T-cell (primary cell): ENCODE measurements around the gene RASSF7. TPM values are rescaled to one million over a fixed set of nuclear protein-coding genes. Genes with fewer than 3 reads are reported as not detected.
"Not testable (repeated sequence)": the region's sequence is repeated elsewhere in the genome, so short reads cannot be mapped to it uniquely, and the experiment has no call there.

Source experiments
- ATAC-seq, 4 experiments: fragments of 200-7000 bp in 3 of 4; fragments of 150-1000 bp in 1 of 4; cut with Tn5 transposase; replicated peaks in 1 of 4; 1 replicate in 3 of 4; 2 replicates in 1 of 4; pipeline ENCODE4 v1.10.0; 2021; ENCODE audit warnings: moderate library complexity in 3 of 4, mild to moderate bottlenecking in 2 of 4, moderate number of reproducible peaks in 1 of 4
- CTCF ChIA-PET, 2 donors: fragments of 300-600 bp; sonication (Branson Sonifier 250); formaldehyde crosslinking; loops; one replicate each; lab custom pipeline; 2022; ENCODE audit warnings: antibody characterized with exemption in 2 of 2; lab: Charles Lee
- POLR2A ChIA-PET, 2 donors: fragments of 300-600 bp; sonication (Branson Sonifier 250); formaldehyde crosslinking; loops; one replicate each; lab custom pipeline; 2022; ENCODE audit warnings: antibody characterized with exemption in 2 of 2; lab: Charles Lee
- DNase-seq, 35 experiments: peaks; one replicate each; pipeline versions ENCODE4 v3.0.0 to v3.0.0-alpha.2; 2013 to 2023
- H3K27ac ChIP-seq: one replicate; pipeline ENCODE4 v1.5.1; 2013; ENCODE audit warnings: low read length
- H3K27me3 ChIP-seq, 2 experiments: replicated peaks in 1 of 2; 1 replicate in 1 of 2; 2 replicates in 1 of 2; pipeline versions ENCODE4 v1.6.1 to v1.7.0; 2013; ENCODE audit warnings: low read length in 1 of 2, mixed read lengths in 1 of 2; ENCODE audit not compliant: control insufficient read depth in 2 of 2, insufficient read depth in 2 of 2; ENCODE audit errors: extremely low read depth in 1 of 2
- H3K36me3 ChIP-seq, 2 donors: 1 replicate in 1 of 2; 2 replicates in 1 of 2; pipeline versions ENCODE4 v1.6.1 to v1.7.0; 2013; ENCODE audit warnings: low read length in 1 of 2; ENCODE audit not compliant: control insufficient read depth in 2 of 2, insufficient read depth in 1 of 2; ENCODE audit errors: extremely low read depth in 1 of 2
- H3K4me1 ChIP-seq, 2 experiments: 1 replicate in 1 of 2; 2 replicates in 1 of 2; pipeline versions ENCODE4 v1.6.1 to v1.7.0; 2013; ENCODE audit warnings: low read length in 2 of 2, mixed read lengths in 1 of 2; ENCODE audit not compliant: insufficient read depth in 2 of 2, control insufficient read depth in 1 of 2; ENCODE audit errors: extremely low read depth in 1 of 2
- H3K4me3 ChIP-seq, 2 donors: 1 replicate in 1 of 2; 2 replicates in 1 of 2; pipeline versions ENCODE4 v1.5.1 to v1.7.0; 2013; ENCODE audit warnings: mild to moderate bottlenecking in 2 of 2, low read length in 1 of 2, moderate library complexity in 1 of 2; ENCODE audit not compliant: control insufficient read depth in 1 of 2; ENCODE audit errors: extremely low read depth in 1 of 2
- H3K9me3 ChIP-seq: 2 replicates; pipeline ENCODE4 v1.7.0; 2013
- H3K27ac Mint-ChIP-seq, 2 donors: one replicate each; pipeline ENCODE4 v1.8.0; 2020 to 2021; ENCODE audit warnings: mild to moderate bottlenecking in 2 of 2, mixed read lengths in 2 of 2
- H3K27me3 Mint-ChIP-seq, 2 donors: one replicate each; pipeline ENCODE4 v1.8.0; 2021 to 2022; ENCODE audit warnings: mixed read lengths in 2 of 2
- H3K36me3 Mint-ChIP-seq: one replicate; pipeline ENCODE4 v1.8.0; 2021; ENCODE audit warnings: mixed read lengths
- H3K4me1 Mint-ChIP-seq, 3 donors: one replicate each; pipeline ENCODE4 v1.8.0; 2020 to 2022; ENCODE audit warnings: mixed read lengths in 3 of 3, mild to moderate bottlenecking in 1 of 3
- H3K4me3 Mint-ChIP-seq, 3 donors: one replicate each; pipeline ENCODE4 v1.8.0; 2020 to 2022; ENCODE audit warnings: mild to moderate bottlenecking in 3 of 3, mixed read lengths in 3 of 3, moderate library complexity in 3 of 3
- H3K9me3 Mint-ChIP-seq, 3 donors: one replicate each; pipeline ENCODE4 v1.8.0; 2020 to 2022; ENCODE audit warnings: mixed read lengths in 3 of 3
- WGBS: methylation state at CpG from one replicate; pipeline ENCODE4 v1.1.5; 2013; ENCODE audit warnings: missing lambda C conversion rate; ENCODE audit not compliant: insufficient coverage; 5-methylcytosine and 5-hydroxymethylcytosine counted together
- total RNA-seq, 35 experiments: library from RNA in 6 of 35; stranded (reverse) in 6 of 35; fragments of 120-200 nt in 1 of 35; gene quantifications; one replicate each; pipeline versions ENCODE4 v1.2.1 to v1.2.4 and lab custom pipeline; 2013 to 2026

The RASSF7 gene
- total RNA-seq, 5 donors from 2014 or later (not counting 1 experiment from before 2014, with no cell fraction given) = 23.2 to 68.4 (median 63.4) TPM

DNA sequence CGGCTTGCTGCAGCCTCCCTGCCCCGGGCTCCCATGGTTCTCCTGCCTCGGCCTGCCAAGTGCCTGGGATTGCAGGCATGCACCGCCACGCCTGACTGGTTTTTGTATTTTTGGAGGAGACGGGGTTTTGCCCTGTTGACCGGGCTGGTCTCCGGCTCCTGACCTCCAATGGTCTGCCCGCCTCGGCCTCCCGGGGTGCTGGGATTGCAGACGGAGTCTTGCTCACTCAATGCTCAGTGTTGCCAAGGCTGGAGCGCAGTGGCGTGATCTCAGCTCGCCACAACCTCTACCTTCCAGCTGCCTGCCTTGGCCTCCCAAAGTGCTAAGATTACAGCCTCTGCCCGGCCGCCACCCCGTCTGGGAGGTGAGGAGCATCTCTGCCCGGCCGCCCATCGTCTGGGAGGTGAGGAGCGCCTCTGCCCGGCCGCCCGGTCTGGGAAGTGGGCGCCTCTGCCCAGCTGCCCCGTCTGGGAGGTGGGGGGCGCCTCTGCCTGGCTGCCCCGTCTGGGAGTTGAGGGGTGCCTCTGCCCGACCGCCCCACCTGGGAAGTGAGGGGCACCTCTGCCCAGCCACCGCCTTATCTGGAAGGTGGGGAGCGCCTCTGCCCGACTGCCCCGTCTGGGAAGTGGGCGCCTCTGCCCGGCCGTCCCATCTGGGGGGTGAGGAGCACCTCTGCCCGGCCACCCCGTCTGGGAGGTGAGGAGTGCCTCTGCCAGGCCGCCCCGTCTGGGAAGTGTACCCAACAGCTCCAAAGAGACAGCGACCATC is 43.7 kb upstream of the RASSF7 start:
- H3K36me3 Mint-ChIP-seq, H3K9me3 ChIP-seq, H3K4me1 ChIP-seq, H3K36me3 ChIP-seq, CTCF ChIA-PET, DNase-seq, POLR2A ChIA-PET, H3K4me1 Mint-ChIP-seq, ATAC-seq, H3K4me3 ChIP-seq, H3K9me3 Mint-ChIP-seq, H3K27ac ChIP-seq, H3K27me3 ChIP-seq, H3K4me3 Mint-ChIP-seq, H3K27me3 Mint-ChIP-seq: not testable (repeated sequence)
- 92% methylated on average over 15 of the region's 43 CpGs for WGBS
- peak overlapping the region in 1 of 2 donors; percentile 34 for H3K27ac Mint-ChIP-seq

DNA sequence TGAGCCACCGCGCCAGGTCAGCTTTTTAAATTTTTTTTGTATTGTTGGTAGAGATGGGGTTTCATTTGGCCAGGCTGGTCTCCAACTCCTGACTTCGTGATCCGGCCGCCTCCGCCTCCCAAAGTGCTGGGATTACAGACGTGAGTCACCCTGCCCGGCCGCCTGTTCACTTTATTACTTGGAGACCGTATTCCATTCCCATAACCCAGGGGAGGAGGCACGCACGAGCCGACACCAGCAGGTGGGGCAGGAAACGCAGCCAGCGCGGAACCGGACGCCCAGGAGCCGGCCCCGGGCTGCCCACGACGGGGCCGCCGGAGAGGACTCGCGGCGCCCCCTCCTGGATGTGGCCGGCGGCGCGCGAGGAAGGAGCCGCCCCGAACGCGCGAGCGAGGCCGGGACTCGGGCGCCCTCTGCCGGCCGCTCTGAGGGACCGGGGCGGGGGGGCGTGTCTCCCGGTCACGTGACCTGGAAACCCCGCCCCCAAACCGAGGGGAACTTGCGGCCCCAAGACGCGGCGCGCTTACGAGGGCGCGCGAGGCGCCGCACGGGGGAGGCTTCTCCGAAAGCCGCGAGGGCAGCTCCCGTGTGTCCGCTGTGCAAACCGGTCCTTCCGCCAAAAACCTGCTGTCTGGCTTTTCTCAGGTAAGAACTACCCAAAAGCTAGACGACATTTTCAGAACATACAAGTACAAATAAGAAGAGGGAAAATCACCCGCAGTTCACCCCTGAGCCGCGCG is 42.1 kb upstream of the RASSF7 start:
- POLR2A ChIA-PET = interaction anchor here in 1 of 2 donors (0.6 kb wide), 1 partner anchor 304 kb away, joined by 5 read pairs; no protein-coding TSS in a partner anchor
- Histone ChIP-seq H3K4me3 (peak overlapping the region; percentile 23 to 28), H3K4me1 (peaks cover 2 to 7% of the 10 kb centered on the region in 2 experiments), H3K36me3 (no peaks in the 10 kb centered on the region), H3K27ac (peak overlapping the region; percentile 44), H3K9me3 (no peaks in the 10 kb centered on the region), H3K27me3 (no peaks in the 10 kb centered on the region)
- ATAC-seq = peak; percentile 84 to 98 (median 94)
- peak overlapping the region; percentile 71 to 83 (median 76) for H3K4me3 Mint-ChIP-seq
- no peaks in the 10 kb centered on the region for H3K27me3 Mint-ChIP-seq
- peak; percentile 64 to 97 (median 85) for DNase-seq
- H3K9me3 Mint-ChIP-seq = peaks cover 0 to 3% (median 0%) of the 10 kb centered on the region in 3 donors
- CTCF ChIA-PET = interaction anchor here (0.6 to 2.0 kb wide), 6 partner anchors 10 to 937 kb away, joined by 3 to 10 read pairs (median 3); partner anchors contain the start of gene RNH1 (in 1 of the 2)
- H3K27ac Mint-ChIP-seq = peak overlapping the region; percentile 84 to 89
- 3% methylated on average over 64 of the region's 74 CpGs for WGBS
- peaks cover 4 to 7% (median 5%) of the 10 kb centered on the region in 3 donors for H3K4me1 Mint-ChIP-seq
- no peaks in the 10 kb centered on the region for H3K36me3 Mint-ChIP-seq

DNA sequence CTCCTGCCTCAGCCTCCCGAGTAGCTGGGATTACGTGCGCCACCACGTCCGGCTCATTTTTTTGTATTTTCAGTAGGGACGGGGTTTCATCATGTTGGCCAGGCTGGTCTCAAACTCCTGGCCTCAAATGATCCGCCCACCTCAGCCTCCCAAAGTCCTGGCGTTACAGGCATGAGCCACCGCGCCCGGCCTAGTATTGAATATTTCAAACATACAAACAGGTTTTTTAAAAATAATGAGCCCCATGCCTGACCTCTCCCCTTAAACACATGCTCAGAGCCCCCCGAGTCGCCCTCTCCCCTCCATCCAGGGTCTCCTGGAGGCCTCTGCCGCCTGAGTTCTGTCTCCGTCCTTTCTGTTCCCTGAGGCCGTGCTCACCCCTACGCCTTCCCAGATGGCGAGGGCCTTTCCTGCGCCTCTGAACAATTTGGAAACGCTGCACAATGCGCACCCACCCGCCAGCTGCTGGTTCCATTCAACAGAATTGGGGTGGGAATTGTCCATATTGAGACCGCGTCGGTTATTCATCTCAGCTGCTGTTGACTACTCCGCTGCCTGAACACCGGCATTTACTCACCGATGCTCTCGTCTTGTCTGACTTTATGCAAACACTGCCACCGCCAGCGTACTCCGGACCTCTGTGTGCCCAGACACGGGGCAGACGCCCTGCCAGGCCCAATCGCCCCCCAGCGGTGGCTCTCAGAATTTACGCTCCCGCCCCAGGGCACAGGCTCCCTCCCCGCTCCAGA is 40.2 kb upstream of the RASSF7 start:
- DNase-seq (no peak), ATAC-seq (no peak)
- no peaks in the 10 kb centered on the region for H3K9me3 ChIP-seq
- CTCF ChIA-PET = interaction anchor here in 1 of 2 donors (0.6 kb wide), 1 partner anchor 1447 kb away, joined by 3 read pairs; no protein-coding TSS in a partner anchor
- H3K36me3 ChIP-seq = no peaks in the 10 kb centered on the region
- Mint-ChIP-seq H3K4me3 (no peak overlapping the region), H3K4me1 (peaks cover 4 to 7% (median 5%) of the 10 kb centered on the region in 3 donors), H3K27me3 (no peaks in the 10 kb centered on the region), H3K36me3 (no peaks in the 10 kb centered on the region), H3K9me3 (peaks cover 0 to 3% (median 0%) of the 10 kb centered on the region in 3 donors), H3K27ac (no peak overlapping the region)
- no peak overlapping the region for H3K4me3 ChIP-seq
- H3K27ac ChIP-seq = no peak overlapping the region
- 93% methylated on average over 35 of the region's 39 CpGs for WGBS
- no peaks in the 10 kb centered on the region for H3K27me3 ChIP-seq
- H3K4me1 ChIP-seq = peaks cover 2 to 7% of the 10 kb centered on the region in 2 experiments
- POLR2A ChIA-PET = no interaction called here

DNA sequence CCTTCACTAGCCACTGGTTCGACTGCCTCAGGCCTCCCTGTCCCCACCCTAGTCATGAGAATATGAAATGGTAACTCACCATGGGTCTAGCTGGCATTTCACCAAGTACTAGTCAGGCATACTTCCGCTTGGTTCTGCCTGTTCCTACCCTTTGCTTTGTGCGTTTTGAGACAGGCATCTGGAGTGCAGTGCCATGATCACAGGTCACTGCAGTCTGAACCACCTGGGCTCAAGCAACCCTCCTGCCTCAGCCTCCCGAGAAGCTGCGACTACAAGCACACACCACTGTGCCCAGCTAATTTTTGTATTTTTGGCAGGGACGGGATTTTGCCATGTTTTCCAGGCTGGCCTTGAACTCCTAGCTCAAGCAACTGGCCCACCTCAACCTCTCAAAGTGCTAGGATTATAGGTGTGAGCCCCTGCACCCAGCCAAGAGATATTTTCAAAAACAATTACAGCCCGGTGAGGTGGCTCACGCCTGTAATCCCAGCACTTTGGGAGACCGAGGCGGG is 39.5 kb upstream of the RASSF7 start:
- WGBS = 94% methylated on average over 5 of the region's 10 CpGs
- Histone ChIP-seq H3K4me1 (peaks cover 2 to 7% of the 10 kb centered on the region in 2 experiments), H3K4me3 (no peak overlapping the region), H3K27me3 (no peaks in the 10 kb centered on the region), H3K36me3 (no peaks in the 10 kb centered on the region), H3K9me3 (no peaks in the 10 kb centered on the region), H3K27ac (no peak overlapping the region)
- no peaks in the 10 kb centered on the region for H3K36me3 Mint-ChIP-seq
- ATAC-seq = no peak
- peaks cover 4 to 7% (median 5%) of the 10 kb centered on the region in 3 donors for H3K4me1 Mint-ChIP-seq
- CTCF ChIA-PET = no interaction called here
- peaks cover 0 to 3% (median 0%) of the 10 kb centered on the region in 3 donors for H3K9me3 Mint-ChIP-seq
- H3K4me3 Mint-ChIP-seq = no peak overlapping the region
- H3K27ac Mint-ChIP-seq = no peak overlapping the region
- no peak for DNase-seq
- POLR2A ChIA-PET = interaction anchor here in 1 of 2 donors (0.5 kb wide), 1 partner anchor 191 kb away, joined by 5 read pairs; no protein-coding TSS in a partner anchor
- H3K27me3 Mint-ChIP-seq = no peaks in the 10 kb centered on the region

DNA sequence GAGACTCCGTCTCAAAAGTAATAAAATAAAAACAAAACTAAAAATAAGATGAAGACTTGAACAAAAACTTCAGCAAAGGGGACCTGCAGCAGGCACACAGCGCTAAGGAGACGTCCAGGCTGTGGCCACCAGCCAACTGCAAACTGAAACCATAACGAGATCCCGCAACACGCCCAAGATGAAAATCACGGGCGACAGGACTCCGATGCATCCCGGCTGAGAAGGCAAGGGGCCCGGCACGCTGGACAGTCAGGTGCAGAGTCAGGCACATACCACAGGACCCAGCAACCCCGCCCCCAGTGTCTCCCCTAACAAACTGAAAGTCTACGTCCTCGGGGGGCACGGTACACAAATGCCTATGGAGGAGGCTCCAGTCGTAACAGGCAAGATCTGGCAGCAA is 34.6 kb upstream of the RASSF7 start:
- CTCF ChIA-PET = no interaction called here
- DNase-seq (no peak), ATAC-seq (no peak)
- no peak overlapping the region for H3K4me3 ChIP-seq
- H3K27me3 ChIP-seq = no peaks in the 10 kb centered on the region
- H3K4me3 Mint-ChIP-seq = no peak overlapping the region
- no peaks in the 10 kb centered on the region for H3K36me3 Mint-ChIP-seq
- no peaks in the 10 kb centered on the region for H3K4me1 ChIP-seq
- H3K27me3 Mint-ChIP-seq = no peaks in the 10 kb centered on the region
- no peaks in the 10 kb centered on the region for H3K4me1 Mint-ChIP-seq
- H3K27ac Mint-ChIP-seq = no peak overlapping the region
- POLR2A ChIA-PET = no interaction called here
- 87% methylated on average over 16 of the region's 17 CpGs for WGBS
- H3K9me3 Mint-ChIP-seq = no peaks in the 10 kb centered on the region
- no peaks in the 10 kb centered on the region for H3K9me3 ChIP-seq
- no peak overlapping the region for H3K27ac ChIP-seq
- H3K36me3 ChIP-seq = peaks cover 2 to 3% of the 10 kb centered on the region in 2 donors
